Ectodermal cell (in vitro differentiated cells): Measurements from ENCODE around the gene TWIST1. TPM values are rescaled to one million over a fixed set of nuclear protein-coding genes. Genes with fewer than 3 reads are reported as not detected.

ENCODE experiments used
- H3K27ac ChIP-seq: 2 replicates; pipeline ENCODE4 v1.7.0; 2013; ENCODE audit warnings: mild to moderate bottlenecking, low read depth, low read length; ENCODE audit not compliant: insufficient read depth, poor library complexity, severe bottlenecking
- H3K27me3 ChIP-seq: 2 replicates; pipeline ENCODE4 v1.7.0; 2013; ENCODE audit warnings: mild to moderate bottlenecking, low read length; ENCODE audit not compliant: insufficient read depth, control insufficient read depth, poor library complexity, severe bottlenecking
- H3K36me3 ChIP-seq: one replicate; pipeline ENCODE4 v1.7.0; 2013; ENCODE audit warnings: low read length; ENCODE audit not compliant: control insufficient read depth, insufficient read depth
- H3K4me1 ChIP-seq: one replicate; pipeline ENCODE4 v1.7.0; 2013; ENCODE audit warnings: low read length; ENCODE audit not compliant: control insufficient read depth, insufficient read depth
- H3K4me3 ChIP-seq: 2 replicates; pipeline ENCODE4 v1.7.0; 2013; ENCODE audit warnings: low read depth, low read length, control low read depth; ENCODE audit not compliant: insufficient read depth
- H3K9me3 ChIP-seq: 2 replicates; pipeline ENCODE4 v1.7.0; 2013; ENCODE audit warnings: mild to moderate bottlenecking, low read length, moderate library complexity; ENCODE audit not compliant: control insufficient read depth
- WGBS, 2 experiments: methylation state at CpG; one replicate each; pipeline ENCODE4 v1.1.7; 2013; ENCODE audit warnings: missing lambda C conversion rate in 2 of 2; 5-methylcytosine and 5-hydroxymethylcytosine counted together
- polyA plus RNA-seq, 4 experiments: library from polyadenylated mRNA; stranded (reverse); fragments of 50-300 nt; gene quantifications; one replicate each; pipeline ENCODE4 v1.2.3, GENCODE V29; 2013

The TWIST1 gene
- 0.72 TPM for polyA plus RNA-seq (2013, experiment 1 of 4)
- polyA plus RNA-seq (2013, experiment 2 of 4) = 0.68 TPM
- 2.2 TPM for polyA plus RNA-seq (2013, experiment 3 of 4)
- polyA plus RNA-seq (2013, experiment 4 of 4) = 2.8 TPM

DNA sequence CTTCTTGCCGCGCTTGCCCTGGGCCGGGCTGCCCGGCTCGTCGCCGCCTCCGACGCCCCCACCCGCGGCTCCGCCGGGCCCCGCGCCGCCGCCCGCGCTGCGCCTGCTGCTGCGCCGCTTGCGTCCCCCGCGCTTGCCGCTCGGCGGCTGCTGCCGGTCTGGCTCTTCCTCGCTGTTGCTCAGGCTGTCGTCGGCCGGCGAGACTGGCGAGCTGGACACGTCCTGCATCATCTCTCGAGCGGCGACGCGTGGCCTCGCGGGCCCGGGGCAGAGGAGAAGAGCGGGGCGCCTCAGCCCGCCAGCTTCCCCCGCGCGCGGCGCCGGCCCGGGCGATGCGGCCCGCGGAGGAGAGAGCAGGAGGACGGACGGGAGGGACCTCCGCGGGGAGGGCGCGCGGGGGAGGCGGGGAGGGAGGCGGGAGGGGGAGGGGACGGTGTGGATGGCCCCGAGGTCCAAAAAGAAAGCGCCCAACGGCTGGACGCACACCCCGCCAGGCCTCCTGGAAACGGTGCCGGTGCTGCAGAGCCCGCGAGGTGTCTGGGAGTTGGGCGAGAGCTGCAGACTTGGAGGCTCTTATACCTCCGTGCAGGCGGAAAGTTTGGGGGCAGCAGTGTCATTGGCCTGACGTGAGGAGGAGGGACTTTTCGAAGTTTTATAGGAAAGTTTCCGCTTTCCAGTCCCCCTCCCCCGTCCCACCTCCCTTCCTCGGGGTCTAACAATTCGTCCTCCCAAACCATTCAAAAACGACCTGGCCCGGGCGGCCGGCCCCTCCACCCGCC is at the start of gene TWIST1:
TSS of gene TWIST1 (minus strand) at position 546 of the 779 bp plus-strand sequence. CDS start at position 231, 315 bp downstream.
- peaks cover 97% of the 10 kb centered on the region for H3K27me3 ChIP-seq
- no peaks in the 10 kb centered on the region for H3K36me3 ChIP-seq
- 1% methylated on average over 91 of the region's 91 CpGs for WGBS, 2 experiments
- H3K4me1 ChIP-seq = peaks cover 19% of the 10 kb centered on the region
- peak within 1 kb of the TSS; percentile 32 for H3K4me3 ChIP-seq
- H3K27ac ChIP-seq = no peak within 1 kb of the TSS
- H3K9me3 ChIP-seq = no peaks in the 10 kb centered on the region

GRCh38 chr7:19161671-19162070 is 44.2 kb upstream of the TWIST1 start:
- H3K9me3 ChIP-seq = no peaks in the 10 kb centered on the region
- H3K4me3 ChIP-seq = no peak overlapping the region
- H3K4me1 ChIP-seq = no peaks in the 10 kb centered on the region
- H3K36me3 ChIP-seq = no peaks in the 10 kb centered on the region
- no peaks in the 10 kb centered on the region for H3K27me3 ChIP-seq
- 92 to 96% methylated on average over 2 to 3 of the region's 3 CpGs for WGBS, 2 experiments
- H3K27ac ChIP-seq = no peak overlapping the region

GRCh38 chr7:19146699-19147098 is 29.3 kb upstream of the TWIST1 start:
- no peak overlapping the region for H3K27ac ChIP-seq
- H3K36me3 ChIP-seq = no peaks in the 10 kb centered on the region
- H3K27me3 ChIP-seq = peaks cover 54% of the 10 kb centered on the region
- H3K4me1 ChIP-seq = peaks cover 16% of the 10 kb centered on the region
- no peaks in the 10 kb centered on the region for H3K9me3 ChIP-seq
- no peak overlapping the region for H3K4me3 ChIP-seq
- WGBS, 2 experiments = 5 to 7% methylated on average over 3 of the region's 4 CpGs

GRCh38 chr7:19145434-19146115 is 28.1 kb upstream of the TWIST1 start:
- no peaks in the 10 kb centered on the region for H3K36me3 ChIP-seq
- 1 to 2% methylated on average over 19 of the region's 19 CpGs for WGBS, 2 experiments
- H3K27ac ChIP-seq = no peak overlapping the region
- H3K27me3 ChIP-seq = peaks cover 64% of the 10 kb centered on the region
- peaks cover 16% of the 10 kb centered on the region for H3K4me1 ChIP-seq
- H3K4me3 ChIP-seq = no peak overlapping the region
- H3K9me3 ChIP-seq = no peaks in the 10 kb centered on the region

DNA sequence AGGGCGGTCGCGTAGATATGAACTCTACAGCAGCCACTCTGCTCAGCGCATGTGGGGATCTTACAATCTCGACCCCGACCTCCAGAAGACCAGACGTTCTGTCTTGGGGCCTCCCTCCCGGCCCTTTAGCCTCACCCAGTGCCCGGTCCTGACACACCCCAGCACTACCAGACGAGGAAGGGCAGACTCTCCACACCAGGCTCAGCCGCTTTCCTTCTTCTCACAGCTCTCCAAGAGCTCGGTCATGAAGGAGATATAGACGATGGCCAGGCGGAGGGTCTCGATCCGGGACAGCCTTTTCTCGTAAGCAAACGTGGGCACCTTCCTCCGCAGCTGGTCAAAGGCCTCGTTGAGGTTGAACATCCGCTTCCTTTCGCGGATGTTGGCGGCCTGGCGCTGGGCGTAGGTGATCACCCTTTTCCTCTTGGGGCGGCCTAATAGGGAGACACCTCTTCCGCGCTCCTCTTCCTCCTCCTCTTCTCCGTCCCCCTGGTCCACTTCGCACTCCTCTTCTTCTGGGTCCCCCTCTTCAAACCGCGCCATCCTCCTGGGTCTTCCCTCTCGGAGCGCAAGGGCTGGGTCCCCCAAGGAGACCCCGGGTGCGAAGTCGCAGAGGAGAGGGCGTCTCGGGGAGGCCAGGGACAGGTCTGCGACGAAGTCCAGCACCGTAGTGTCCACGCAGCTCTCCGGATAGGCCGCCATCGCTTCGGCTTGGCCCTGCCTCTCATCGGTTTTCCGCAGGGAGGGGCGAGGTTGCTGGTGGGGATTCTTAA is 27.4 kb upstream of the TWIST1 start, which contains the start of gene FERD3L:
TSS of gene FERD3L (minus strand) at position 761 of the 773 bp plus-strand sequence. CDS start at position 702, 59 bp downstream.
- H3K4me3 ChIP-seq = peak within 1 kb of the TSS; percentile 10
- H3K27me3 ChIP-seq = peaks cover 72% of the 10 kb centered on the region
- no peaks in the 10 kb centered on the region for H3K36me3 ChIP-seq
- no peaks in the 10 kb centered on the region for H3K9me3 ChIP-seq
- peaks cover 16% of the 10 kb centered on the region for H3K4me1 ChIP-seq
- no peak within 1 kb of the TSS for H3K27ac ChIP-seq
- WGBS, 2 experiments = 1% methylated on average over 51 of the region's 51 CpGs

DNA sequence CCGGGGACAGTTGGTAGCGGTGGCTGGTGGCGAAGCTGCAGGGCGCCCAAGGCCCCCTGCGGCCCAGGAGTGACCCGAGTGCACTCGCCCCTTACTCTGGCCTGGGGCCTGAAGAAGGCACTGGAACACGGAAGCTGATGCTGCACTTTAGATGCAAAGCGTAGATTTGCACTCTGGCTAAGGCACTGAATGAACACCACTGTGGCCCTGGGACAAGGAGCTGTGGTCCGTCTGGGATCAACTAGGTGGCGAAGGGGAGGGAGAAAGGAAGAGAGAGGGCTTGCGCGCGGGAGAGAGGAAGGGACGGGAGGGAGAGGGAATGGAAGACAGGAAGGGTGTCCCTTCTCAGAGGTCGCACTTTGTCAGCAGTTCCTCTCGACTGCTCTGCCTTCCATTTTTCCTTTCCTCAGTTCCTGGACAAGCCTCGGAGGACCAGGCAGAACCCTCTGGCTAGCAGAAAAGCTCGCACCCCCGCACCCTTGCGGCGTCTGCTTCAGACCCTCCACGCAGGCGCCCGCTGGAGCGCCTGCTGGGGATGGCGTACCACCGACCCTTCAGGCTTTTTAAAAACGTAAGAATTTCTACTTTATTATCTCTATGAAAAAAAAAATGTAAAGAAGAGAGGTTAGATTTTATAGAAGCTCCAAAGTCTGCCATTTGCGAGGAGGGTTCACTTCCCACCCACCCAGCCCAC is 26.6 kb upstream of the TWIST1 start:
- Histone ChIP-seq H3K27me3 (peaks cover 74% of the 10 kb centered on the region), H3K9me3 (no peaks in the 10 kb centered on the region), H3K27ac (no peak overlapping the region), H3K4me3 (peak overlapping the region; percentile 10), H3K4me1 (peaks cover 16% of the 10 kb centered on the region), H3K36me3 (no peaks in the 10 kb centered on the region)
- 0 to 2% methylated on average over 27 to 30 of the region's 30 CpGs for WGBS, 2 experiments

- H3K4me1 ChIP-seq = peaks cover 4% of the 10 kb centered on the region
- no peaks in the 10 kb centered on the region for H3K9me3 ChIP-seq
- no peaks in the 10 kb centered on the region for H3K36me3 ChIP-seq
- H3K27ac ChIP-seq = no peak overlapping the region
- whole genome bisulfite sequencing, 2 experiments = 85 to 90% methylated on average over 4 of the region's 4 CpGs
- H3K27me3 ChIP-seq = peaks cover 51% of the 10 kb centered on the region
- H3K4me3 ChIP-seq = no peak overlapping the region
These were observed 22.4 kb upstream of the TWIST1 start for GRCh38 chr7:19139706-19140327.

GRCh38 chr7:19133886-19134285 is 16.4 kb upstream of the TWIST1 start:
- Histone ChIP-seq H3K27me3 (no peaks in the 10 kb centered on the region), H3K9me3 (no peaks in the 10 kb centered on the region), H3K36me3 (no peaks in the 10 kb centered on the region), H3K27ac (no peak overlapping the region), H3K4me1 (no peaks in the 10 kb centered on the region), H3K4me3 (no peak overlapping the region)
- 92 to 93% methylated on average over 4 of the region's 4 CpGs for WGBS, 2 experiments

- H3K9me3 ChIP-seq = no peaks in the 10 kb centered on the region
- H3K4me1 ChIP-seq = no peaks in the 10 kb centered on the region
- H3K36me3 ChIP-seq = no peaks in the 10 kb centered on the region
- no peak overlapping the region for H3K4me3 ChIP-seq
- no peak overlapping the region for H3K27ac ChIP-seq
- no peaks in the 10 kb centered on the region for H3K27me3 ChIP-seq
- 75 to 85% methylated on average over 3 to 4 of the region's 4 CpGs for WGBS, 2 experiments
These were observed 16.0 kb upstream of the TWIST1 start for GRCh38 chr7:19133390-19133789.
